ENCODE measurements around the gene ASGR2. TPM values are rescaled to one million over a fixed set of nuclear protein-coding genes. Genes with fewer than 3 reads are reported as not detected.
A peak's percentile ranks its signal among the peaks of the same experiment; 100 is the strongest.

Gene ASGR2
- total and polyA plus RNA-seq, 11 donors: 0.28 to 2.1 (median 0.34) TPM; not detected in 7

GRCh38 chr17:7068268-7068667 is 46.4 kb downstream of the ASGR2 start:
- Histone ChIP-seq H3K27ac (no peak overlapping the region), H3K36me3 (no peaks in the 10 kb centered on the region), H3K27me3 (no peaks in the 10 kb centered on the region), H3K4me3 (no peak overlapping the region), H3K4me1 (no peaks in the 10 kb centered on the region), H3K9me3 (peaks cover 0 to 16% (median 7%) of the 10 kb centered on the region in 12 donors)
- ATAC-seq: no peak
- DNase-seq: no peak
- 14 to 27% (median 19%) methylated on average over 1 of the region's 1 CpG for WGBS, 4 donors
- intact Hi-C loops (cut with DNase I): no loop called here
- no peak for TF ChIP-seq POLR2A (IDR thresholded peaks at IDR 0.05)
- TF ChIP-seq CTCF (IDR thresholded peaks at IDR 0.05): no peak

GRCh38 chr17:7067198-7067597 is 47.4 kb downstream of the ASGR2 start:
- WGBS, 4 donors: 68 to 77% (median 73%) methylated on average over 1 of the region's 1 CpG
- DNase-seq (no peak), ATAC-seq (no peak)
- Histone ChIP-seq H3K4me3 (no peak overlapping the region), H3K4me1 (no peaks in the 10 kb centered on the region), H3K27ac (no peak overlapping the region), H3K27me3 (peaks cover 0 to 6% (median 0%) of the 10 kb centered on the region in 9 donors), H3K36me3 (no peaks in the 10 kb centered on the region), H3K9me3 (peaks cover 0 to 16% (median 7%) of the 10 kb centered on the region in 12 donors)
- intact Hi-C loops (cut with DNase I): no loop called here
- TF ChIP-seq CTCF (IDR thresholded peaks at IDR 0.05) (no peak), POLR2A (IDR thresholded peaks at IDR 0.05) (no peak)

GRCh38 chr17:7064261-7064660 is 50.4 kb downstream of the ASGR2 start:
- peaks cover 0 to 13% (median 0%) of the 10 kb centered on the region in 9 donors for H3K27me3 ChIP-seq
- H3K4me1 ChIP-seq: no peaks in the 10 kb centered on the region
- no peak overlapping the region for H3K4me3 ChIP-seq
- intact Hi-C loops (cut with DNase I): no loop called here
- no peak overlapping the region for H3K27ac ChIP-seq
- H3K36me3 ChIP-seq: no peaks in the 10 kb centered on the region
- peaks cover 0 to 16% (median 7%) of the 10 kb centered on the region in 12 donors for H3K9me3 ChIP-seq
- DNase-seq: no peak
- TF ChIP-seq CTCF (IDR thresholded peaks at IDR 0.05) (no peak), POLR2A (IDR thresholded peaks at IDR 0.05) (no peak)
- ATAC-seq: peak in 3 of 4 donors; percentile 26 to 45 (median 29)
- 63 to 67% (median 65%) methylated on average over 4 of the region's 4 CpGs for WGBS, 4 donors

GRCh38 chr17:7063518-7064094 is 51.0 kb downstream of the ASGR2 start:
- no peak for ATAC-seq
- peaks cover 0 to 13% (median 0%) of the 10 kb centered on the region in 9 donors for H3K27me3 ChIP-seq

More at GRCh38 chr17:7063518-7064094, 51.0 kb downstream of the ASGR2 start:
- no peak for TF ChIP-seq CTCF (IDR thresholded peaks at IDR 0.05)
- TF ChIP-seq POLR2A (IDR thresholded peaks at IDR 0.05): no peak
- 53 to 59% (median 56%) methylated on average over 6 of the region's 6 CpGs for WGBS, 4 donors
- Histone ChIP-seq H3K4me1 (no peaks in the 10 kb centered on the region), H3K9me3 (peaks cover 0 to 12% (median 5%) of the 10 kb centered on the region in 12 donors), H3K4me3 (no peak overlapping the region), H3K27ac (no peak overlapping the region), H3K36me3 (no peaks in the 10 kb centered on the region)
- no peak for DNase-seq
- intact Hi-C loops (cut with DNase I): no loop called here
